GM23338 (cell line): Measurements from ENCODE around the gene AP3D1. TPM values are rescaled to one million over a fixed set of nuclear protein-coding genes. Genes with fewer than 3 reads are reported as not detected.

ENCODE experiments used
- ATAC-seq: fragments of 200-7000 bp; cut with Tn5 transposase; 3 replicates; pipeline ENCODE4 v1.9.1; 2020
- DNase-seq: peaks from one replicate; pipeline ENCODE4 v3.0.0-alpha.2; 2015; ENCODE audit warnings: low spot score
- H2AFZ ChIP-seq: fragments of 200-600 bp; sonication (generic); 2 replicates; pipeline ENCODE4 v1.8.0; 2016; ENCODE audit warnings: antibody characterized with exemption, mild to moderate bottlenecking, moderate library complexity
- H3F3A ChIP-seq: fragments of 200-600 bp; sonication (generic); replicated peaks from 2 replicates; pipeline ENCODE4 v1.8.0; 2017; ENCODE audit warnings: antibody characterized with exemption, mixed run types, low read depth
- H3K27ac ChIP-seq: fragments of 200-600 bp; sonication (generic); 2 replicates; pipeline ENCODE4 v1.6.1; 2016; ENCODE audit warnings: low read depth
- H3K27me3 ChIP-seq: fragments of 200-600 bp; sonication (generic); 2 replicates; pipeline ENCODE4 v1.8.0; 2016; ENCODE audit warnings: mild to moderate bottlenecking, mixed run types, moderate library complexity; ENCODE audit not compliant: insufficient read depth
- H3K36me3 ChIP-seq: fragments of 200-600 bp; sonication (generic); 2 replicates; pipeline ENCODE4 v1.8.0; 2016; ENCODE audit warnings: mild to moderate bottlenecking; ENCODE audit not compliant: insufficient read depth
- H3K4me1 ChIP-seq: fragments of 200-600 bp; sonication (generic); 2 replicates; pipeline ENCODE4 v1.8.0; 2016; ENCODE audit warnings: mild to moderate bottlenecking, moderate library complexity; ENCODE audit not compliant: insufficient read depth
- H3K4me2 ChIP-seq: fragments of 200-600 bp; sonication (generic); 2 replicates; pipeline ENCODE4 v1.7.1; 2017; ENCODE audit warnings: mixed run types
- H3K4me3 ChIP-seq: fragments of 200-600 bp; sonication (generic); 2 replicates; pipeline ENCODE4 v1.6.1; 2016; ENCODE audit warnings: mixed run types
- H3K79me2 ChIP-seq: fragments of 200-600 bp; sonication (generic); replicated peaks from 2 replicates; pipeline ENCODE4 v1.8.0; 2017; ENCODE audit warnings: mild to moderate bottlenecking; ENCODE audit not compliant: insufficient read depth
- H3K9me2 ChIP-seq: fragments of 200-600 bp; sonication (generic); 2 replicates; pipeline ENCODE4 v1.8.0; 2017; ENCODE audit not compliant: insufficient read depth
- H4K20me1 ChIP-seq: fragments of 200-600 bp; sonication (generic); replicated peaks from 2 replicates; pipeline ENCODE4 v1.8.0; 2017; ENCODE audit warnings: mild to moderate bottlenecking; ENCODE audit not compliant: insufficient read depth
- H3K27ac Mint-ChIP-seq: 2 replicates; pipeline ENCODE4 v1.8.0; 2020; ENCODE audit warnings: inconsistent platforms, mild to moderate bottlenecking, moderate library complexity, mixed read lengths
- H3K27me3 Mint-ChIP-seq: 3 replicates; pipeline ENCODE4 v1.8.0; 2022; ENCODE audit warnings: low read depth, mild to moderate bottlenecking, moderate library complexity, mixed read lengths, inconsistent platforms; ENCODE audit not compliant: insufficient read depth, poor library complexity
- H3K36me3 Mint-ChIP-seq: 3 replicates; pipeline ENCODE4 v1.8.0; 2021; ENCODE audit warnings: low read depth, mild to moderate bottlenecking, inconsistent platforms, moderate library complexity, mixed read lengths
- H3K4me1 Mint-ChIP-seq: 3 replicates; pipeline ENCODE4 v1.8.0; 2020; ENCODE audit warnings: mild to moderate bottlenecking, inconsistent platforms, mixed read lengths
- H3K4me3 Mint-ChIP-seq: 3 replicates; pipeline ENCODE4 v1.8.0; 2021; ENCODE audit warnings: moderate library complexity, mild to moderate bottlenecking, inconsistent platforms, mixed read lengths
- H3K9me3 Mint-ChIP-seq: 3 replicates; pipeline ENCODE4 v1.8.0; 2020; ENCODE audit warnings: moderate library complexity, mild to moderate bottlenecking, inconsistent platforms, mixed read lengths
- CREB1 ChIP-seq: fragments of 250-450 bp; sonication (Bioruptor Pico); IDR thresholded peaks from 2 replicates; pipeline ENCODE4 v1.5.0; 2020; ENCODE audit warnings: low read depth, mild to moderate bottlenecking, moderate library complexity
- CTCF ChIP-seq, 2 experiments: fragments of 200-600 bp in 1 of 2; sonication (generic) in 1 of 2; conservative IDR thresholded peaks; 2 replicates each; pipeline versions ENCODE4 v1.5.1 to v1.6.1; 2016 to 2017; ENCODE audit warnings: antibody characterized with exemption in 2 of 2, low read depth in 2 of 2, mild to moderate bottlenecking in 2 of 2, moderate library complexity in 1 of 2
- EZH2 ChIP-seq: fragments of 200-600 bp; sonication (generic); IDR thresholded peaks from one replicate; pipeline ENCODE4 v1.8.0; 2017; ENCODE audit warnings: antibody characterized with exemption, mild to moderate bottlenecking, low read depth; ENCODE audit not compliant: unreplicated experiment
- EZH2phosphoT487 ChIP-seq: fragments of 200-600 bp; sonication (generic); IDR thresholded peaks from one replicate; pipeline ENCODE4 v1.8.1; 2018; ENCODE audit warnings: antibody characterized with exemption; ENCODE audit not compliant: unreplicated experiment
- JUNB ChIP-seq: IDR thresholded peaks from one replicate; pipeline ENCODE4 v1.6.1; 2016; ENCODE audit warnings: antibody characterized with exemption; ENCODE audit not compliant: unreplicated experiment
- NANOG ChIP-seq: IDR thresholded peaks from 2 replicates; pipeline ENCODE4 v1.6.1; 2016; ENCODE audit warnings: antibody characterized with exemption, borderline replicate concordance
- POLR2AphosphoS5 ChIP-seq: IDR thresholded peaks from 2 replicates; pipeline ENCODE4 v1.6.1; 2016; ENCODE audit warnings: antibody characterized with exemption, low read depth
- REST ChIP-seq: IDR thresholded peaks from one replicate; pipeline ENCODE4 v1.6.1; 2018; ENCODE audit warnings: antibody characterized with exemption; ENCODE audit not compliant: unreplicated experiment
- STAT1 ChIP-seq: IDR thresholded peaks from one replicate; pipeline ENCODE4 v1.6.1; 2016; ENCODE audit warnings: antibody characterized with exemption; ENCODE audit not compliant: unreplicated experiment
- ZNF114 ChIP-seq: fragments of 250-450 bp; sonication (Bioruptor Pico); IDR thresholded peaks from 2 replicates; pipeline ENCODE4 v1.5.0; 2020; ENCODE audit warnings: mild to moderate bottlenecking, moderate library complexity
- ZNF331 ChIP-seq: fragments of 250-450 bp; sonication (Bioruptor Pico); IDR thresholded peaks from 2 replicates; pipeline ENCODE4 v1.5.0; 2020; ENCODE audit warnings: low read depth, mild to moderate bottlenecking, moderate library complexity
- polyA plus RNA-seq: library from polyadenylated mRNA; unstranded; fragments of >200 nt; fragmentation: Nextera tagmentation; extraction: Ambion mirVana; gene quantifications from 2 replicates; pipeline ENCODE4 v1.2.1, GENCODE V29; 2016
- total RNA-seq: library from RNA; depleted of rRNA; stranded (reverse); fragments of >200 nt; shearing (Covaris generic); gene quantifications from 2 replicates; pipeline ENCODE4 v1.2.3, GENCODE V29; 2014
- TF ChIP-seq, protein P1 (sequence below): fragments of 250-450 bp; sonication (Bioruptor Pico); IDR thresholded peaks from 2 replicates; pipeline ENCODE4 v1.5.0; 2020; ENCODE audit warnings: mild to moderate bottlenecking, moderate library complexity
- TF ChIP-seq, protein P2 (sequence below): IDR thresholded peaks from 2 replicates; pipeline ENCODE4 v1.6.1; 2016; ENCODE audit warnings: antibody characterized with exemption

Gene AP3D1
- total and polyA plus RNA-seq, 2 experiments from 2014 or later: 101 to 236 TPM

- Histone ChIP-seq H3F3A (peaks cover 6% of the 10 kb centered on the region; the same call in 1 of the 2 replicates), H3K4me3 (peak within 1 kb of the TSS; percentile 75), H3K36me3 (no peaks in the 10 kb centered on the region), H4K20me1 (no peaks in the 10 kb centered on the region; the same call in 1 of the 2 replicates), H3K79me2 (no peaks in the 10 kb centered on the region), H3K4me1 (no peaks in the 10 kb centered on the region; the same call in 1 of the 2 replicates), H3K9me2 (no peaks in the 10 kb centered on the region), H3K27me3 (no peaks in the 10 kb centered on the region), H3K4me2 (peak within 1 kb of the TSS; percentile 86), H2AFZ (peak within 1 kb of the TSS; percentile 94), H3K27ac (0 out of 2 replicates have a peak within 1 kb of the TSS, but pooled peaks have one; percentile 66)
- peaks cover 9% of the 10 kb centered on the region for H3K27me3 Mint-ChIP-seq
- H3K4me3 Mint-ChIP-seq: peak within 1 kb of the TSS; percentile 80
- DNase-seq (peak; percentile 90), ATAC-seq (peak; percentile 62)
- no peaks in the 10 kb centered on the region for H3K9me3 Mint-ChIP-seq
- H3K36me3 Mint-ChIP-seq: peaks cover 9% of the 10 kb centered on the region; the same call in 2 of the 3 replicates
- peaks cover 5% of the 10 kb centered on the region; the same call in 1 of the 3 replicates for H3K4me1 Mint-ChIP-seq
- 0 out of 2 replicates have a peak within 1 kb of the TSS, but pooled peaks have one; percentile 40 for H3K27ac Mint-ChIP-seq
- no peak for TF ChIP-seq EZH2
- TF ChIP-seq NANOG: no peak
- peak; percentile 60 for TF ChIP-seq POLR2AphosphoS5
- TF ChIP-seq, protein P1, sequence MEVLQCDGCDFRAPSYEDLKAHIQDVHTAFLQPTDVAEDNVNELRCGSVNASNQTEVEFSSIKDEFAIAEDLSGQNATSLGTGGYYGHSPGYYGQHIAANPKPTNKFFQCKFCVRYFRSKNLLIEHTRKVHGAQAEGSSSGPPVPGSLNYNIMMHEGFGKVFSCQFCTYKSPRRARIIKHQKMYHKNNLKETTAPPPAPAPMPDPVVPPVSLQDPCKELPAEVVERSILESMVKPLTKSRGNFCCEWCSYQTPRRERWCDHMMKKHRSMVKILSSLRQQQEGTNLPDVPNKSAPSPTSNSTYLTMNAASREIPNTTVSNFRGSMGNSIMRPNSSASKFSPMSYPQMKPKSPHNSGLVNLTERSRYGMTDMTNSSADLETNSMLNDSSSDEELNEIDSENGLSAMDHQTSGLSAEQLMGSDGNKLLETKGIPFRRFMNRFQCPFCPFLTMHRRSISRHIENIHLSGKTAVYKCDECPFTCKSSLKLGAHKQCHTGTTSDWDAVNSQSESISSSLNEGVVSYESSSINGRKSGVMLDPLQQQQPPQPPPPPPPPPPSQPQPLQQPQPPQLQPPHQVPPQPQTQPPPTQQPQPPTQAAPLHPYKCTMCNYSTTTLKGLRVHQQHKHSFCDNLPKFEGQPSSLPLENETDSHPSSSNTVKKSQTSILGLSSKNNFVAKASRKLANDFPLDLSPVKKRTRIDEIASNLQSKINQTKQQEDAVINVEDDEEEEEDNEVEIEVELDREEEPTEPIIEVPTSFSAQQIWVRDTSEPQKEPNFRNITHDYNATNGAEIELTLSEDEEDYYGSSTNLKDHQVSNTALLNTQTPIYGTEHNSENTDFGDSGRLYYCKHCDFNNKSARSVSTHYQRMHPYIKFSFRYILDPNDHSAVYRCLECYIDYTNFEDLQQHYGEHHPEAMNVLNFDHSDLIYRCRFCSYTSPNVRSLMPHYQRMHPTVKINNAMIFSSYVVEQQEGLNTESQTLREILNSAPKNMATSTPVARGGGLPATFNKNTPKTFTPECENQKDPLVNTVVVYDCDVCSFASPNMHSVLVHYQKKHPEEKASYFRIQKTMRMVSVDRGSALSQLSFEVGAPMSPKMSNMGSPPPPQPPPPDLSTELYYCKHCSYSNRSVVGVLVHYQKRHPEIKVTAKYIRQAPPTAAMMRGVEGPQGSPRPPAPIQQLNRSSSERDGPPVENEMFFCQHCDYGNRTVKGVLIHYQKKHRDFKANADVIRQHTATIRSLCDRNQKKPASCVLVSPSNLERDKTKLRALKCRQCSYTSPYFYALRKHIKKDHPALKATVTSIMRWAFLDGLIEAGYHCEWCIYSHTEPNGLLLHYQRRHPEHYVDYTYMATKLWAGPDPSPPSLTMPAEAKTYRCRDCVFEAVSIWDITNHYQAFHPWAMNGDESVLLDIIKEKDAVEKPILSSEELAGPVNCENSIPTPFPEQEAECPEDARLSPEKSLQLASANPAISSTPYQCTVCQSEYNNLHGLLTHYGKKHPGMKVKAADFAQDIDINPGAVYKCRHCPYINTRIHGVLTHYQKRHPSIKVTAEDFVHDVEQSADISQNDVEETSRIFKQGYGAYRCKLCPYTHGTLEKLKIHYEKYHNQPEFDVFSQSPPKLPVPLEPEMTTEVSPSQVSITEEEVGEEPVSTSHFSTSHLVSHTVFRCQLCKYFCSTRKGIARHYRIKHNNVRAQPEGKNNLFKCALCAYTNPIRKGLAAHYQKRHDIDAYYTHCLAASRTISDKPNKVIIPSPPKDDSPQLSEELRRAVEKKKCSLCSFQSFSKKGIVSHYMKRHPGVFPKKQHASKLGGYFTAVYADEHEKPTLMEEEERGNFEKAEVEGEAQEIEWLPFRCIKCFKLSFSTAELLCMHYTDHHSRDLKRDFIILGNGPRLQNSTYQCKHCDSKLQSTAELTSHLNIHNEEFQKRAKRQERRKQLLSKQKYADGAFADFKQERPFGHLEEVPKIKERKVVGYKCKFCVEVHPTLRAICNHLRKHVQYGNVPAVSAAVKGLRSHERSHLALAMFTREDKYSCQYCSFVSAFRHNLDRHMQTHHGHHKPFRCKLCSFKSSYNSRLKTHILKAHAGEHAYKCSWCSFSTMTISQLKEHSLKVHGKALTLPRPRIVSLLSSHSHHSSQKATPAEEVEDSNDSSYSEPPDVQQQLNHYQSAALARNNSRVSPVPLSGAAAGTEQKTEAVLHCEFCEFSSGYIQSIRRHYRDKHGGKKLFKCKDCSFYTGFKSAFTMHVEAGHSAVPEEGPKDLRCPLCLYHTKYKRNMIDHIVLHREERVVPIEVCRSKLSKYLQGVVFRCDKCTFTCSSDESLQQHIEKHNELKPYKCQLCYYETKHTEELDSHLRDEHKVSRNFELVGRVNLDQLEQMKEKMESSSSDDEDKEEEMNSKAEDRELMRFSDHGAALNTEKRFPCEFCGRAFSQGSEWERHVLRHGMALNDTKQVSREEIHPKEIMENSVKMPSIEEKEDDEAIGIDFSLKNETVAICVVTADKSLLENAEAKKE (CRISPR knock-in tag): no peak
- TF ChIP-seq ZNF114: no peak
- no peak for TF ChIP-seq ZNF331 (CRISPR knock-in tag)
- TF ChIP-seq STAT1: no peak
- TF ChIP-seq CREB1 (CRISPR knock-in tag): peak; percentile 54; the same call in 1 of the 2 replicates
- TF ChIP-seq EZH2phosphoT487: no peak
- peak; percentile 47 for TF ChIP-seq CTCF (conservative IDR thresholded peaks at IDR 0.05; ENCODE audit: low read depth in 2 of 2)
- TF ChIP-seq, protein P2, sequence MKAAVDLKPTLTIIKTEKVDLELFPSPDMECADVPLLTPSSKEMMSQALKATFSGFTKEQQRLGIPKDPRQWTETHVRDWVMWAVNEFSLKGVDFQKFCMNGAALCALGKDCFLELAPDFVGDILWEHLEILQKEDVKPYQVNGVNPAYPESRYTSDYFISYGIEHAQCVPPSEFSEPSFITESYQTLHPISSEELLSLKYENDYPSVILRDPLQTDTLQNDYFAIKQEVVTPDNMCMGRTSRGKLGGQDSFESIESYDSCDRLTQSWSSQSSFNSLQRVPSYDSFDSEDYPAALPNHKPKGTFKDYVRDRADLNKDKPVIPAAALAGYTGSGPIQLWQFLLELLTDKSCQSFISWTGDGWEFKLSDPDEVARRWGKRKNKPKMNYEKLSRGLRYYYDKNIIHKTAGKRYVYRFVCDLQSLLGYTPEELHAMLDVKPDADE: no peak
- TF ChIP-seq REST: no peak
- TF ChIP-seq JUNB: no peak
These were observed 55.3 kb downstream of the AP3D1 start, which contains the start of gene MOB3A for GRCh38 chr19:2096034-2096479. TSS of gene MOB3A (minus strand) at chr19:2096326. CDS start at chr19:2078560, 17,766 bp downstream.
